Measurements from ENCODE around the gene FXYD2. TPM values are rescaled to one million over a fixed set of nuclear protein-coding genes. Genes with fewer than 3 reads are reported as not detected.

The FXYD2 gene
- total and polyA plus RNA-seq, 2 of the 4 experiments (the other 2 are of a cell fraction) = 0.09 TPM; not detected in 1

GRCh38 chr11:117831661-117832415 is 7.3 kb upstream of the FXYD2 start:
- dilution Hi-C loops (cut with HindIII; ENCODE audit: low sequenced_read_pairs, unreplicated experiment) = no loop called here
- Histone ChIP-seq H3K14ac (replicated peaks; ENCODE audit: low read depth, low read length) (no peak overlapping the region), H2BK15ac (ENCODE audit: low read depth, low read length) (no peak overlapping the region), H2AK5ac (ENCODE audit: low read depth, low read length) (no peak overlapping the region), H4K20me1 (ENCODE audit: insufficient read depth, low read length) (no peaks in the 10 kb centered on the region), H3K36me3 (ENCODE audit: control insufficient read depth, insufficient read depth, low read length) (no peaks in the 10 kb centered on the region), H3K4me1 (ENCODE audit: control insufficient read depth, insufficient read depth, low read length) (peaks cover 7% of the 10 kb centered on the region; the same call in 1 of the 2 replicates), H4K91ac (ENCODE audit: insufficient read depth, low read depth, low read length) (no peak overlapping the region), H2AK9ac (replicated peaks; ENCODE audit: low read depth, low read length, poor library complexity) (no peak overlapping the region), H2AFZ (replicated peaks; ENCODE audit: low read length, poor library complexity) (no peak overlapping the region), H3K4me3 (ENCODE audit: insufficient read depth, low read depth, low read length) (no peak overlapping the region), H2BK120ac (ENCODE audit: low read depth, low read length) (no peak overlapping the region), H3K23ac (ENCODE audit: low read depth, low read length) (no peak overlapping the region), H3K9ac (ENCODE audit: low read depth, low read length) (no peak overlapping the region), H3K18ac (ENCODE audit: low read depth, low read length) (no peak overlapping the region), H4K8ac (ENCODE audit: low read depth in 2 of 2, low read length in 2 of 2) (no peak overlapping the region), H2BK20ac (ENCODE audit: low read depth, low read length) (no peak overlapping the region), H2BK5ac (ENCODE audit: low read depth, low read length, poor library complexity, severe bottlenecking) (no peak overlapping the region), H3K27me3 (ENCODE audit: control insufficient read depth, insufficient read depth, low read length) (peaks cover 11% of the 10 kb centered on the region; the same call in 1 of the 2 replicates), H3K56ac (ENCODE audit: extremely low read depth, insufficient read depth, low read length) (no peak overlapping the region), H3K4ac (ENCODE audit: low read depth, low read length) (no peak overlapping the region), H3K9me3 (ENCODE audit: control insufficient read depth, insufficient read depth, low read length) (no peaks in the 10 kb centered on the region), H3K79me1 (ENCODE audit: low read depth in 1 of 2, low read length in 2 of 2) (no peaks in the 10 kb centered on the region), H4K5ac (ENCODE audit: low read depth, low read length) (no peak overlapping the region), H3K9me1 (ENCODE audit: insufficient read depth, low read length) (no peaks in the 10 kb centered on the region), H3K4me2 (ENCODE audit: low read depth, low read length) (no peak overlapping the region), H3K27ac (ENCODE audit: insufficient read depth, low read length) (no peak overlapping the region)
- no TSS peak for BruUV-seq (replicated peaks)
- DNase-seq (no peak), ATAC-seq (ENCODE audit: low read depth) (no peak)
- in situ Hi-C loops (cut with MboI; ENCODE audit: low sequenced_read_pairs) = no loop called here
- WGBS, 2 experiments (ENCODE audit: extremely low coverage in 2 of 2, insufficient read length in 1 of 2) = no CpG with 5 or more reads among the region's 7 CpGs
- intact Hi-C loops (cut with micrococcal nuclease) = no loop called here
- CTCF ChIA-PET = interaction anchor here (0.8 kb wide), 1 partner anchor 14 kb away, joined by 3 read pairs; no protein-coding TSS in a partner anchor
- POLR2A ChIA-PET (ENCODE audit: unreplicated experiment) = no interaction called here
- TF ChIP-seq CTCF (conservative IDR thresholded peaks at IDR 0.05; ENCODE audit: low read depth, low read length) (no peak), RFX5 (IDR thresholded peaks at IDR 0.05; ENCODE audit: low read depth, low read length) (no peak), CEBPB (IDR thresholded peaks at IDR 0.05; ENCODE audit: low read depth, low read length) (no peak), SMC3 (IDR thresholded peaks at IDR 0.05; ENCODE audit: low read depth, low read length) (no peak)

All from IMR-90 (cell line).